Psoas muscle (tissue), 8 donors: ENCODE measurements around the gene TREM2. TPM values are rescaled to one million over a fixed set of nuclear protein-coding genes. Genes with fewer than 3 reads are reported as not detected.

Experiments used
- ATAC-seq, 4 donors: fragments of 200-7000 bp; cut with Tn5 transposase; one replicate each; pipeline ENCODE4 v1.9.1; 2020; ENCODE audit warnings: moderate library complexity in 3 of 4, mild to moderate bottlenecking in 2 of 4
- DNase-seq, 2 donors: peaks; one replicate each; pipeline ENCODE4 v3.0.0-alpha.2; 2020
- H3K27ac ChIP-seq: fragments of 200-600 bp; one replicate; pipeline ENCODE4 v1.8.0; 2022
- H3K27me3 ChIP-seq, 3 donors: fragments of 200-600 bp in 1 of 3; one replicate each; pipeline versions ENCODE4 v1.6.1 to v1.8.0; 2013 to 2022; ENCODE audit warnings: low read length in 2 of 3, mild to moderate bottlenecking in 2 of 3, moderate library complexity in 1 of 3; ENCODE audit not compliant: insufficient read depth in 3 of 3
- H3K36me3 ChIP-seq, 2 donors: fragments of 200-600 bp in 1 of 2; one replicate each; pipeline versions ENCODE4 v1.6.1 to v1.8.0; 2013 to 2022; ENCODE audit warnings: low read depth in 1 of 2, mild to moderate bottlenecking in 1 of 2, moderate library complexity in 1 of 2; ENCODE audit not compliant: insufficient read depth in 1 of 2
- H3K4me1 ChIP-seq: fragments of 200-600 bp; one replicate; pipeline ENCODE4 v1.8.0; 2022
- H3K4me3 ChIP-seq: fragments of 200-600 bp; one replicate; pipeline ENCODE4 v1.8.0; 2022; ENCODE audit warnings: mild to moderate bottlenecking
- H3K9me3 ChIP-seq: fragments of 200-600 bp; one replicate; pipeline ENCODE4 v1.8.0; 2022
- CTCF ChIP-seq: fragments of 200-600 bp; IDR thresholded peaks from one replicate; pipeline ENCODE4 v1.8.0; 2022; ENCODE audit warnings: antibody characterized with exemption
- whole genome bisulfite sequencing, 3 donors: extraction: QIAGEN DNeasy Blood & Tissue Kit; methylation state at CpG; one replicate each; pipeline versions ENCODE4 v1.1.6 to v1.1.7; 2013; 5-methylcytosine and 5-hydroxymethylcytosine counted together
- intact Hi-C, 2 donors: fragments of 100-400 bp; cut with DNase I; formaldehyde crosslinking; loops; one replicate each; pipeline versions ENCODE4 v1.11.0 to v1.14.2; 2022
- polyA plus RNA-seq, 3 donors: library from polyadenylated mRNA; stranded (reverse); fragments of 200-250 nt; gene quantifications; one replicate each; pipeline ENCODE4 v1.2.3, GENCODE V29; 2013
- total RNA-seq, 4 donors: library from RNA; stranded (reverse); fragmentation: NEBNext Ultra II Directional in 2 of 4; extraction: Animal tissue kit (Norgen Biotek cat#: 25700) in 2 of 4; gene quantifications; one replicate each; pipeline versions ENCODE4 v1.2.1 to v1.2.4, GENCODE V29; 2021 to 2023
- donor health status: healthy with polysubstance abuse.
- donor health status: DM: no; HTN: no; CAD: no; lungs with moderate emphysema.
- donor health status: Bipolar disorder and iron deficiency.
- donor health status: healthy.
- donor health status: DM: yes; HTN: yes; CAD: no.
- donor health status: DM: no; HTN: no; CAD: no.
- donor health status: DM: no; HTN: no; CAD: no.
- donor health status: DM: yes; HTN: yes; CAD: no.

The TREM2 gene
- total and polyA plus RNA-seq, 7 donors, result 0.12 to 0.73 (median 0.40) TPM; not detected in 1

- DNase-seq (no peak), ATAC-seq (no peak)
- no peaks in the 10 kb centered on the region for H3K9me3 ChIP-seq
- 50 to 53% (median 53%) methylated on average over 12 of the region's 12 CpGs for WGBS, 3 donors
- H3K27ac ChIP-seq, result no peak overlapping the region
- no peaks in the 10 kb centered on the region for H3K36me3 ChIP-seq
- TF ChIP-seq CTCF, result no peak
- H3K4me1 ChIP-seq, result no peaks in the 10 kb centered on the region
- no peak overlapping the region for H3K4me3 ChIP-seq
- intact Hi-C loops, result no loop called here
- peaks cover 0 to 2% (median 0%) of the 10 kb centered on the region in 3 donors for H3K27me3 ChIP-seq
These were observed 3.4 kb downstream of the TREM2 start for GRCh38 chr6:41159415-41160082.

GRCh38 chr6:41157323-41157722 lies 5.6 kb downstream of the TREM2 start:
- no peaks in the 10 kb centered on the region for H3K36me3 ChIP-seq
- H3K4me3 ChIP-seq, result no peak overlapping the region
- TF ChIP-seq CTCF, result no peak
- H3K9me3 ChIP-seq, result no peaks in the 10 kb centered on the region
- H3K4me1 ChIP-seq, result no peaks in the 10 kb centered on the region
- WGBS, 3 donors, result 89 to 90% (median 90%) methylated on average over 5 of the region's 5 CpGs
- no peak for ATAC-seq
- intact Hi-C loops, result no loop called here
- H3K27me3 ChIP-seq, result peaks cover 0 to 2% (median 0%) of the 10 kb centered on the region in 3 donors
- no peak for DNase-seq
- no peak overlapping the region for H3K27ac ChIP-seq

- no peak for ATAC-seq
- intact Hi-C loops, result no loop called here
- H3K36me3 ChIP-seq, result no peaks in the 10 kb centered on the region
- 85 to 98% (median 95%) methylated on average over 6 of the region's 6 CpGs for WGBS, 3 donors
- no peak for TF ChIP-seq CTCF
- no peak for DNase-seq
- H3K4me1 ChIP-seq, result no peaks in the 10 kb centered on the region
- no peak overlapping the region for H3K4me3 ChIP-seq
- H3K9me3 ChIP-seq, result no peaks in the 10 kb centered on the region
- peaks cover 0 to 2% (median 0%) of the 10 kb centered on the region in 3 donors for H3K27me3 ChIP-seq
- H3K27ac ChIP-seq, result no peak overlapping the region
These were observed 6.1 kb downstream of the TREM2 start for GRCh38 chr6:41156771-41157170.

GRCh38 chr6:41156001-41156400 lies 6.9 kb downstream of the TREM2 start:
- no peak for TF ChIP-seq CTCF
- DNase-seq, result no peak
- Histone ChIP-seq H3K4me3 (no peak overlapping the region), H3K9me3 (no peaks in the 10 kb centered on the region), H3K36me3 (no peaks in the 10 kb centered on the region), H3K27ac (no peak overlapping the region), H3K27me3 (peaks cover 0 to 2% (median 0%) of the 10 kb centered on the region in 3 donors), H3K4me1 (no peaks in the 10 kb centered on the region)
- 94 to 96% (median 95%) methylated on average over 4 of the region's 4 CpGs for WGBS, 3 donors
- intact Hi-C loops, result no loop called here
- no peak for ATAC-seq
